HG02763 (cell line): Measurements from ENCODE around the gene PALMD.

Experiments used
- ATAC-seq: cut with Tn5 transposase; IDR thresholded peaks from one replicate; pipeline ENCODE4 v1.9.1; 2021; ENCODE audit warnings: mild to moderate bottlenecking, moderate library complexity; ENCODE audit not compliant: unreplicated experiment

The PALMD gene, protein sequence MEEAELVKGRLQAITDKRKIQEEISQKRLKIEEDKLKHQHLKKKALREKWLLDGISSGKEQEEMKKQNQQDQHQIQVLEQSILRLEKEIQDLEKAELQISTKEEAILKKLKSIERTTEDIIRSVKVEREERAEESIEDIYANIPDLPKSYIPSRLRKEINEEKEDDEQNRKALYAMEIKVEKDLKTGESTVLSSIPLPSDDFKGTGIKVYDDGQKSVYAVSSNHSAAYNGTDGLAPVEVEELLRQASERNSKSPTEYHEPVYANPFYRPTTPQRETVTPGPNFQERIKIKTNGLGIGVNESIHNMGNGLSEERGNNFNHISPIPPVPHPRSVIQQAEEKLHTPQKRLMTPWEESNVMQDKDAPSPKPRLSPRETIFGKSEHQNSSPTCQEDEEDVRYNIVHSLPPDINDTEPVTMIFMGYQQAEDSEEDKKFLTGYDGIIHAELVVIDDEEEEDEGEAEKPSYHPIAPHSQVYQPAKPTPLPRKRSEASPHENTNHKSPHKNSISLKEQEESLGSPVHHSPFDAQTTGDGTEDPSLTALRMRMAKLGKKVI

DNA sequence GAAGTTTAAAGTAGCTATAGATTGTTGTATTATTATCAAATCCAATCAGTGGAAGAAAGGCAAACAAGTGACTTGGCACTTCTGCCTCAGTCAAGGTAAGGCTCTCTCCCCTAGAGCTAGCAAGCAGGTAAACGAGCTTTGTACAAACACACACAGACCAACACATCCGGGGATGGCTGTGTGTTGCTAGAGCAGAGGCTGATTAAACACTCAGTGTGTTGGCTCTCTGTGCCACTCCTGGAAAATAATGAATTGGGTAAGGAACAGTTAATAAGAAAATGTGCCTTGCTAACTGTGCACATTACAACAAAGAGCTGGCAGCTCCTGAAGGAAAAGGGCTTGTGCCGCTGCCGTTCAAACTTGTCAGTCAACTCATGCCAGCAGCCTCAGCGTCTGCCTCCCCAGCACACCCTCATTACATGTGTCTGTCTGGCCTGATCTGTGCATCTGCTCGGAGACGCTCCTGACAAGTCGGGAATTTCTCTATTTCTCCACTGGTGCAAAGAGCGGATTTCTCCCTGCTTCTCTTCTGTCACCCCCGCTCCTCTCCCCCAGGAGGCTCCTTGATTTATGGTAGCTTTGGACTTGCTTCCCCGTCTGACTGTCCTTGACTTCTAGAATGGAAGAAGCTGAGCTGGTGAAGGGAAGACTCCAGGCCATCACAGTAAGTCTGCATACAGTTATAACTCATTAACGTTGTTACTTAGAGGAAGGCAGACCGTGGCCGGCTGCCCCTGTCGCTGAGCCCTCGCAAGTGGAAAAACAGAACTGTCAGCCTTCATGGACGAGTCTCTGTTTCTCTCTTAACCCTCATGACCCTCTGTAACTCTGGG is at the start of gene PALMD:
PALMD (plus strand) TSS at position 415 of the 833 bp plus-strand sequence; CDS start at position 620, 205 bp downstream.
- no peak for ATAC-seq

DNA sequence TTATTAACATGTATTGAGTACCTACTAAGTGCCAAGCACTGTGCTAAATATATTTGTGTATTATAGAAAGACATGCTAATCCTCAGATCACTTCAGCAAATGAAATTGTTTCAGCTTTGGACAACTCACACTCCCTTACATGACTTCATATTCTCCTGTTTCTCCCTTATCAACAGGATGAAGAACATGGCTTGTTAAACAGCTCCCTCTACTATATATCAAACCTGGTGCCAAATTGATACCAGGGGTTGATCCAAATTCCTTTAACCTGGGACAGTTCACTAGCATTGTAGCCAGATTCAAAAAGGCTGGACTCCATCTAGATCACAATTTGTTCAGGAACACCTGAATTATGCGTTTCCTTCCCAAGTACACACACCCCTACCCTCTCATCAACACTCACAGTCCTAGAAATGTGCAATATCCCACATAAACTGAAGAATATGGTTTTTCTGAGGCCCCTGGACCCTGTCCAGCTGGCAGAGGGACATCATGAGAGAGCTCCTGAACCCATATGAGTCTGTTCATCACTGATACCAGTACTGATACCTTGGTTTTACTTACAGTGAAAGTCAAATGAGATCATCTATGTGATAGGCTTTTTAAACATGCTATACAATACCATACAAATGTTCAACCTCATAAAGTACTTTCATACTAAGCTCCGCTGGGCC is 47.0 kb upstream of the PALMD start:
- ATAC-seq: no peak

DNA sequence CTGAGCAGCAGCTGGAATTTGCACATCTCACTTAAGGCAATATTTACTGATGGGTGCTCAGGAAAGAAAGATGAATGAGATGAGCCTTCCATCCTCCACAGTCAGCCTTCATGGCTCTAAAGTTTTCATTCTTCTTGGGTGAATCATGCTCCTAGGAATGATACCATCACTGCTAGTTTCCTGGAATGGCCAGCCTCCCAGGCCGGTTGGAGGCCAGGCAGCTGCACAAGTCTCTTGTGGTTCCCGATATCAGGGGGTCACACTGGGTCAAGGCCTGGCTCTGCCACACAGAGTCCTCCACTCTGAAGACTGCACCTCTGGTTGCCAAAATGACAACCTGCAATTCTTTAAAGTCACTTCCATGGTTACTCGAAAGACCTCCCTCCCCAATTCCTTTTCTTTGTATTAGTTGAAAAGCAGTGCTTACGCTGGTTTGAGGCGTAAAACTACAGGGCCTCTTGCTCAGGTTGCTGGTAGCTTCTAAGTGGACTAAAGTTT is 46.2 kb upstream of the PALMD start:
- ATAC-seq: no peak

DNA sequence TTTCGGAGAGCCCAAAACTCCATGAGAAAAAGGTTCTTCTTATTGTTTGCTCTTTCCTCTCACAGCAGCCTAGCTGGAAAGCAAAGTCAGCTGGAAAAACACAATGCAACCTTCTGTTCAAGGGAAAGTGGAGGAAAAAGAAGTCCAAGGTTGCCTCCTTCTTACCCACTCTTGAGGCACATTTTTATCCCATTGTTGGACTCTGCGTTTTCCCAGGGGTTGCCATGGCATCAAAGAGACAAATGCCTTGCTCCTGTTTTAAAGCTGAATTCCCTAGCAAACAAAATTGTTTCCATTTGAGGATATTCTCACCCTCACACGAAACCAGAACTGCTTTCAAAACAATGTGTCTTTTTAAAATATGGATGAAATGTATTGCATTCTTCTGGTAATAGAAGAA is 45.1 kb upstream of the PALMD start:
- no peak for ATAC-seq

DNA sequence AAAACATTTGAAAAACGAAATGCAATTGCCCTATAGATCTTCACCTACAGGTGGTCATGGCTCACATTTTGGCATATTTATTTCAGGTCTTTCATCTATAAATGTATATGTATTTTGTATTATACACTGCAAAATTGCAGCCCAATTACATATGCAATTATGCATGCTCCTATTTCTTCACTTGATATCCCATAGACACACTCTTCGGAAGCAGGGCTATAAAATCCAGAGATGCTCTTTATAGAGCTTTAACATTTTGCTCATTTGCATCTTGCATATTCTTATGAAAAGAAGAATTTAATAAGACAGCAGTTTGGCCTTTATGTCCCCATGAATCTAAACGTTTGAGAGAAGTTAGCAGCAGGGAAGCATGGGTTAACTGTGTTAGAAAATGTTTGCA is 44.7 kb upstream of the PALMD start:
- no peak for ATAC-seq

DNA sequence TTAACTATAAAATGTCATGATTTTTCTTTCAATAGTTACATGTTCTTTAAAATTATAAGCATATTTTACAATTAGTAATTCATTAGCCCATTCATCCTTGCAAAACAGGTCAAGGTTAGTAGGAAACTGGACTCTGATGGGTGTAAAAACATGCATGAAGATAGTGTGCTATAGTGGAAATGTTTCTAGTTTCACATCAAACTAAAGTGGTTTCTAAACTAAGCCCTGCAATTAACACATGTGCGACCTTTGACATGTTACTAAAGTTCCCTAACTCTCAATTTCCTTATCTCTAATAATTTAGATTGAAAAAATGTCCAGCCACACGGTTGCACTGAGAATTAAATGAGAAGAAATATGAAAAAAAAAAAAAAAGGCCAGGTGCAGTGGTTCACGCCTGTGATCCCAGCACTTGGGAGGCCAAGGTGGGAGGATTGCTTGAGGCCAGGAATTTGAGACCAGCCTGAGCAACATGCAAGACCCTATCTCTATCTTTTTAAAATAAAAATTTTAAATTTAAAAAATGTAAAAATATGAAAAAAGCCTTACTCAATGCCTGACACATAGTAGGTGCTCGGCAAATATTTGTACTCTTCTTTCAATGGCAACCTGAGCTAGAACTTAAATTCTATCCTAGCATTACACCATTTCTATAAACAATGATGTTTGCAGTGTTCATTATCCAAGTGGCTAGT is 44.1 kb upstream of the PALMD start:
- ATAC-seq: no peak

DNA sequence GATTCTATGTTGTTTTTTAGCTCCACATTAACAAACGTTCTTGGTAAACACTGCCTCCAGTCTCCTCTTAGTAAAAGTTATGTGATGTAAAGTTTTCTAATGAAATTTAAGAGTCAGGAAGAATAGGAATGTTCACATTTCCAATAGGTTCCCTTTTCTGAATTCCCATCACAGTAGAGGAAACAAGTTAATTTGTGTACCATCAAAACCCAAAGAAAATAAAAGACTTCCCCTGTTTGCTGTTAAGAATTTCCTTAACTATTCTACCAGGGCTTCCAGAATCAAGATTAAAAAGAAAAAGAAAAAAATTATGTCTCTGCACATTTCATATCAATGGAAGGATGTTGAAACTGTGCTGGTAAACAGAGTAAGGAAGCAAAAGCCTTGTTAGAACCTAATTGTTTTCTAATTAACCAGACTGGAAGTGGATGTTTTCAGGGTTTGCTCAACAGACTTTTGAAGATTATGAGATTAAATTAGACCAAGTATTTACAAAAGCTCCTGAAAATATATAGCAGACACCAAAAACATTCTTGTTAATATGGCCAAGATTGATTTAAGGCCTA is 43.4 kb upstream of the PALMD start:
- no peak for ATAC-seq

DNA sequence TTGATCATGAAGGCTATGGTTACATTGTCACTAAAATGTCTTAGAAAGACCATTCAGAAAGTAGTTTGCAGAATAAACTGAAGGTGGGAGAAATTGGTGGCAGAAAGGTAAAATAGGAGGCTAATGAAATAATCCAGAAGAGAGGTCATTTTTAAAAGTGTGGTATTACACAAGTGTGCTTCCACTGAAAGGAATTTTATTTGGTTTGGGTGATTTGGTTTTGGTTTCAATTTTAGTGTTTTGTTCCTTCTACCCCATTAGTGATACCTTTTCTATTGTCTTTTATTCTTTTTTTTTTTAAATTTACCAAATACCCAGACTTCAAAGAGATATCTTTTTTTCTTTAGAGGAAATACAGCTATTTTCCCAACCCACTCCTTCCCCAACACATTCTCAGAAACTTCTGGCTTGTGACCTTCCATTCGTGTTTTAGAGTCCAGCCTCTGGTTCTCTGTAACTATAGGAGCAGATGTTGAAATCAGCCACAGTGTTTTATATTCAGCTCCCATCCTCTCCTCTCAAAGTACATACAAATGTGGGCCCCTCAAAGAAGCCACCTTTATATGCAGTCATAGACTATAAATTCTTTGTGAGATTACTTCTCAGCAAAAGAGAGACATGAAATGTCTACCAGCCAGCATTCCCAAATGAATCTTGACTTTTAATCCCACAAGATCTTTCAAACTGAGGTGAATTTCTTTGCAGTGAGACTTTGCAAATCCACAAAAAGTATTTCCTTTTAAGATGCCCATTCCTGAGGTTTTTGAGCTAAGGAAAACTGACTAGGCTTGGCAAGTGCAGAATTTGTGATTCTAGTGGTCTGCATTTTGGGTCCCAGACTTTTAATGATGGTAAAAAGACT is 42.0 kb upstream of the PALMD start:
- ATAC-seq: no peak

DNA sequence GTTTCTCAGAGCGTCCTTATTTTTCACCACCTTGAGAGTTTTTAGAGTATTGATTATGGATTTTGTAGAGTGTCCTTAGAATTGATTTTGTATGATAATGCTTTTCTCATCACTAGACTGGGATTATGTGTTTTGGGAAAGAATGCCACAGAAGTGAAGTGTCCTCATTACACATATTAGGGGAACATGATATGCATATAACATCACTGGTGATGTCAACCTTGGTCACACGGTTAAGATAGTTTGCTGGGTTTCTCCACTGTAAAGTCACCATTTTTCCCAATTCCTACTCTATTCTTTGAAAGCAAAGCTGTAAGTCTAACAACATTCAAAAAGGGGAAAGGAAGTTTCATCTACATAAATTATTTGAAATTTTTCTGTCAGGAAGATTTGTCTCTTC is 39.6 kb upstream of the PALMD start:
- ATAC-seq: no peak

DNA sequence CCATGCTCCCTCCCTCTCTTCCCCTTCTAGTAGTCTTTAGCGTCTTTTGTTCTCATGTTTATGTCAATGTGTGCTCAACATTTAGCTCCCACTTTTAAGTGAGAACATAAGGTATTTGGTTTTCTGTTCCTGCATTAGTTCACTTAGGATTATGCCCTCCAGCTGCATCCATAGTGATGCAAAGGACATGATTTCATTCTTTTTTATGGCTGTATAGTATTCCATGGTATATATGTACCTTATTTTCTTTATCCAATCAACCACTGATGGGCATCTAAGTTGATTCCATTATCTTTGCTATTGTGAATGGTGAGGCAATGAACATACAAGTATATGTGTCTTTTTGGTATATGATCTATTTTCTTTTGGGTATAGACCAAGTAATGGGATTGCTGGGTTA is 38.3 kb upstream of the PALMD start:
- no peak for ATAC-seq

DNA sequence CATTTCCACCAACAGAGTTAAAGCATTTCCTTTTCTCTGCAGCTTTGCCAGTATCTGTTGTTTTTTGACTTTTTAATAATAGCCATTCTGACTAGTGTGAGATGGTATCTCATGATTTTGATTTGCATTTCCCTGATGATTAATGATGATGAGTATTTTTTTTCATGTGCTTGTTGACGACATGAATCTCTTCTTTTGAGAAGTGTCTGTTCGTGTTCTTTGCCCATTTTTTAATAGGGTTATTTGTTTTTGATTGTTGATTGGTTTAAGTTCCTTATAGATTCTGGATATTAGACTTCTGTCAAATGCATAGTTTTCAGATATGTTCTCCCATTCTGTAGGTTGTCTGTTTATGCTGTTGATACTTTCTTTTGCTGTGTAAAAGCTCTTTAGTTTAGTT is 37.9 kb upstream of the PALMD start:
- ATAC-seq: no peak

DNA sequence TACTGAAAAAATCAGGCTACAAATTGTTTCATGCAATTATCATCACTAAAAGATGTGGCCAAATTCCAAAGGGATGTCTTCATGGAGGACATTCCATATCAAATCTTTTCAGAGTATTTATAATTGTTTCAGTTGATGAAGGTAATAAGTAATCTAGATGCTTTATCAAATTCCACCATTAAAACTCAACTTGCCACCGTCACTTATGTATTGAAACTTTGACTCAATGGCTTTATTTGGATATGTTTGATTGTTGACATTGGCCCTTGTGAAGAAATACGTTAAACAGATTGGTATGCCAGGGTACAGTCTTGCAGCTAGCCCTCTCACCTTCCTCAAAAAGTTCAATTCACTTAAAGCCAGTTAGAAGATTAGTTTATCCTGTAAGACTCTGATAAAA is 32.2 kb upstream of the PALMD start:
- ATAC-seq: no peak

DNA sequence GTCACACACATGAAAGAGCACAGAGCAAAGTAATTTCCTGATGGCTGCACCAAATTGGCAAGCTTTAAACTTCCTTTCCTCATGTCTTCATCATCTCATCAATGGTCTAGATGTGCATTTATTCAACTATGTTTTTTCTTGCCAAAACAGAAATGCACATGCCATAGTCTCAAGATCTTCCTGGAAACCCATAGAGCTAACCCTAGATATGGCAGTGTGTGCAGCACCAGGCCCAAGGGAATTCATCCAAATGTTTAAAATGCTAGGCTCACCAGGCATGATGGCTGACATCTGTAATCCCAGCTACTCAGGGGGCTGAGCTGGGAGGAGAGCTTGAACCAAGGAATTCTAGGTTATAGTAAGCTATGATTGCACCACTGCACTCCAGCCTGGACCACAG is 31.2 kb upstream of the PALMD start:
- ATAC-seq: no peak

DNA sequence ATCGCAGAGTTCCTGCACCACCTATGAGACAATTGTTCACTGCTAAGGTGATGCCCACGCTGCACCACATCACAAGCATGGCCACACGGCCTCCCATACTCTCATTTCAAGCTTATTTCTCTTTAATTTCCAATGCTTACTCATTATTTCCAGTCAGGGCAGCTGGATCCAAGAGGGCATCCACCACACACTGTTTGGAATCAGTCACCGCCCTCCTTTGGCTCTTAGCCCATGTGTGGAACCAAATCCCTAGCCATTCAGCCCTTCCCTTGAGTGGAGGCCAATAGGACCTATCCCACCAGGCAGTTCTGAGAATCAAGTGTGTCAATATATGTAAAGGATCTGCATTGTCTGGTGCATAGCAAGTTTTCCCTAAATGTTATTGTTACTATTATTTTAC is 26.3 kb upstream of the PALMD start:
- ATAC-seq: no peak

DNA sequence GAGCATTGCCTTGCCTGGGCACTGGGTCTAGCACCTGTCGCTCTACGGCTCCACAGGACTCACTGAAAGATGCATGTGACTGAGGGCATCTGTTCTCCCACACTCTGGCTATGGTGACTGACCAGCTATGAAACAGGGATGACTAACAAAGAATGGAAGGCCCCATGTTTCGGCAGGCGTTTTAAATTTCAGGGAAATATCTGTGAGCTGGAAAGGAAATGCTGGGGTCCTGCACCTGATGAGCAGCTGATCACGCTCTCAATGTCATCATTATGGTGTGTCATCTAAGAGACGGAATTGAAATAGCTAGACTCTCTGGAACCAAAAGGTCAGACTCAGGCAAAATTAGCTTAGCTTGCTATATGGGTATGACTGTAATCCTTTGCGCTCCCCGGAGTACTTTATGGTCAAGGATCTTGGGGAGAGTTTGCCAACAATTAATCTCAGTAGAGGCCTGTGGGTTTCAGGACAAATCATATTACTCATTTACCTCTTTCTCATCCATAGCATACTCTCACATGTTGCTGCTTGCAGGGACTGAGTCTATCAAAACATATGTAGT is 24.5 kb upstream of the PALMD start:
- ATAC-seq: no peak

DNA sequence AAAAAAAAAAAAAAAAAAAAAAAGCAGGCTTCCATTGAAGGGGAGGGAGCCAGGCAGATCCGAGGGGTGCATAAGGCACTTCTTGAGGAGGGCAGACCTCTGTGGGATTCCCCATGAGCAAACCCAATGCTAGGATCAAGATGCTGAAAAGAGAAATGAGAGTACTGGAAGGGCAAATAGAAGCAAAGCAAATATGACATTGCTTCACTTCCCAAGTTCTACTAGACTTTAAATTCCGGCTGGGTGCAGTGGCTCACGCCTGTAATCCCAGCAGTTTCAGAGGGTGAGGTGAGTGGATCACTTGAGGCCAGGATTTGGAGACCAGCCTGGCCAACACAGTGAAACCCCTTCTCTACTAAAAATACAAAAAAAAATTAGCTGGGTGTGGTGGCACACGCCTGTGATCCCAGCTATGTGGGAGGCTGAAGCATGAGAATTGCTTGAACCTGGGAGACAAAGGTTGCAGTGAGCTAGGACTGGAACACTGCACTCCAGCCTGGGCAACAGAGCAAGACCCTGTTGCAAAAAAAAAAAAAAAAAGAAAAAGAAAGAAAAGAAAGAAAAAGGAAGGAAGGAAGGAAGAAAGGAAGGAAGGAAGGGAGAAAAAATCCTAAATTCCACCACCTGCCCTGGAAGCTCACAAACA is 23.1 kb upstream of the PALMD start:
- no peak for ATAC-seq

DNA sequence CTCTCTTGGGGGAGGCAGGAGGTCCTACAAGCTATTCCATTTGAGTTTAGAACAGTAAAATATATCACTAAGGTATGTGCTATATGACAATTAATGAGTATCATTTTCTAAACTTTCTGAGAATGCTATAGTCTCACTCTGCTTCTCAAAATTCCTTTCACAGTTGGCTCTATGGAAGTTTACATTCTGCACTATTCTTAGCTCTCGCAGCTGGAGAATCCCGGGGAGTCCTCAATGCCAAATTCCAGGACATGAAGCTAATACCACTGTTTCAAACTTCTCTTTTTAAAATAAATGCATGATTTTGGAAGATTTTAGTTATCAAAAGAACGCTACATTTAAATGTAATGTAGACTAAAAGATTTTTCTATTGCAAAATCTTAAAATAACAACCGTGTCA is 22.4 kb upstream of the PALMD start:
- no peak for ATAC-seq

DNA sequence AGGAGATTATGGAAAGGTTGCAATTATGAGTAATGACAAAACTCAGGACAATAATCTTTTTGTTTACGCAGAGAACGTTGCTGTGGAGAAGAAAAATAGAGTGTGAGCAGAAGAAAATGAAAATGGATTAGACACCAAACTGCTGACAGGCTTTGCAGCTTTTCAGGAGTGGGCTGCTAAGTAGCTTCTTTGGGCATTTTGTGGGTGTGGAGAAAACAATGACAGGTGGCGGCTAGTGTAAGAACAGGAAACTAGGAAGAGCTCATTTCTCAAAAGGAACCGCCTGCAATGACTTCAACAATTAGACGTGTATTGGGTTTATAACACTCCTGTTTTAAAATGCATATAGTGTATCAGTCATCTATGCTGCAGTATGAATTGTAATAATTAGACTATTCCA is 18.3 kb upstream of the PALMD start:
- no peak for ATAC-seq

DNA sequence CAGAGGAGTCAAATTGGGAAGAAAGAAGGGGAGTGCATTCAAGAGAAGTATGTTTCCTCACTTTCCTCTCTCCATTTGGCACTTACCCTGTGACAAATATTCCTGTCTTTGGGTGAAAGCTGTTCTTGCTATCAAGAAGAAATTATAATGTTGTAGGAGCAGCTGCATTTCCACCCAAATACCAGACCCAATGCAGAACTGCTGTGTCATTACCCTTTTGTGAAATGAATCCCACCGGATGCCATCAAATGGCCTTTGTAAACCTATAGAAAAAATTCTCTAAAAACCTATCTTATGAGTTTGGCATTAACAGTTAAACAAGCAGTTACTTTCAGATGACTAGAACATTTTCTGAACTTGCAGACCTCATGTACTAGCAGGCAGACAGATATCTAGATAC is 16.7 kb upstream of the PALMD start:
- no peak for ATAC-seq
